HG02588 (cell line): ENCODE results near the gene INIP.
"Not testable (repeated sequence)": the region's sequence is repeated elsewhere in the genome, so short reads cannot be mapped to it uniquely, and the experiment has no call there.

Experiments
- ATAC-seq: cut with Tn5 transposase; IDR thresholded peaks from one replicate; pipeline ENCODE4 v1.9.1; 2021; ENCODE audit warnings: mild to moderate bottlenecking, moderate library complexity; ENCODE audit not compliant: unreplicated experiment

INIP gene

DNA sequence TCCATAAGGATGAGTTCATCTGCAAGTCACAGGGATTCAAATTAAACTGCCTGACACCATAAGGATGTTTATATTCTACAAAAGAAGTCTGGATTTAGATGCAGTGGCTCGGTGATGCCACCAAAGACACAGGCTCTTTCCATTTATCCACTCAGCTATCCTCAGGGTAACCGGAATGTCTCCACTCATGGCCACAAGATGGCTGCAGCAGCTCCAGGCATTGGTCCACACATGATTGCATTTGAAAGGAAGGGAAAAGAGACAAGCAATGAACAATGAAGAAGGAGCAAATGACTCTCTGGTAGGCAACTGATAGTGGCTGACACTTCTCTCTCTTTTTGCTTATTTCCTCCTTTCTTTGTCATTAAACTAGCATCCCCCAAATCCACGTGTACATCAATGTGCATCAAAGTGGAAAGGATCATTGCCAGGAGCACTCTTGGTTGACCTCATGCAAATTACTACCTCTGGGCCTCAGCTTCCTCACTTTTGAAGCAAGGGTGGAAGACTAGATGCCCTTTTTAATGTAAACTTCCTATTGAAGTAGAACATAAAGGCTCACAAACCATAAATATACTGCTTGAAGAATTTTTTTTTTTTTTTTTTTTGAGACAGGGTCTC is 25.4 kb upstream of the INIP start:
- no peak for ATAC-seq

DNA sequence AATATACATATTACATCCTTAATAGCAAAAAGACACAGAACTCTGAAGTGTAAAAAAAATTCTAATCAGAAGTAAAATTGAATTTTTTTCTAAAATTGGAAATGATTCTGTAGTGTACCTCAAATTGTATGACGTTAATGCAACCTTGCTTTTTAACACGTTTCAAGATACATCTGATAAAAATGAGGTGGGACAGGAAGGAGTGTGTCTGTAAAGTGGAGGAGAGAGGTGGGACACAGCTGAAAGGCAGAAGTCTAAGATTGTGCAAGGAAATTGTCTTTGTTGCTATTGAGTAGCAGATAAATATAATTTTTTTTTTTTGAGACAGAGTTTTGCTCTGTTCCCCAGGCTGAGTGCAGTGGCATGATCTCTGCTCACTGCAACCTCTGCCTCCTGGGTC is 17.0 kb upstream of the INIP start:
- ATAC-seq: no peak

DNA sequence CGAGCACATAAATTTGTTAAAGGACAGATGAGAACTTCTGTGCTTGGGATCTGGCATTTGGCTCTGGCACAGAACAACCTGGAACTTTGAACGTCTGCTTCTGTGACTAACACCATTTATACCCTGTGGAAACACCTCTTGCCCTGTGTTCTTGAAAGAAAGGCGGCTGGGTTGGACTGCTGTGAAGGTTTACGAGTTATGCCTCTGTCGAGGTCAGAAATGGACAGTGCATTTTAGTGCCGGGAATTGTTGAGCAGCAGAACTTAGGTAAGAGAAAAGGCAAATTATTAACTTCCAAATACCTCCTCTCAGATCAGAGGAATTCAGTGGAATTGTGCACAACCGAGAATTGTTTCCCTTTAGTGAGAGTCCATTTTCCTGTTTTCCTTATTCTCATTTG is 14.1 kb upstream of the INIP start:
- ATAC-seq: no peak

DNA sequence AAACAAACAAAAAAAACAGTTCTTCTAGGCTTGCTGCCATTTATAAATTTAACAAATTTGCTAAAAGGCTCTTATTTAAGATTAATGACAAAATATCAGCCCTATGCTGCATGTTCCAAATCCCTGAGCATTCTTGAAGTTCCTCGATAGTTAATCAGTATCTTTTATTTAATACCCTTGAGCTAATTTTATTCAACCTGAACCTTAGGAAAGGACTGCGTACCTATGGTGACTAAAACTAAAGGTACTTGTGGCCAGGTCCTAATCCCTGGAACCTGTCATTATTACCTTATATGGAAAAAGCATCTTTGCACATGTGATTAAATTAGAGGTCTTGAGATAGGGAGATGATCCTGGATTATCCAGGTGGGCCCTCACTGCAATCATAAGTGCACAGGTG is 10.5 kb upstream of the INIP start:
- no peak for ATAC-seq

DNA sequence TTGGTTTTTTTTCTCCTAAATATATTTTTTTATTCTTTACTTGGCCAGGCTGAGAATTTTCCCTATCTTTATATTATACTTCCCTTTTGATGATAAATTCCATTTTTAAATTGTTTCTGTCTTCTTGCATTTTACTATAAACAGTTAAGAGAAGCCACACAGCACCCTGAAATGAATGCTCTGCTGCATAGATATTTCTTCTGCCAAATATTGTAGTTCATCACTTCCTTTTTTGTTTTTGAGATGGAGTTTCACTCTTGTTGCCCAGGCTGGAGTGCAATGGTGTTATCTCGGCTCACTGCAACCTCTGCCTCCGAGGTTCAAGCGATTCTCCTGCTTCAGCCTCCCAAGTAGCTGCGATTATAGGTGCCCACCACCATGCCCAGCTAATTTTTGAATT is 8.5 kb upstream of the INIP start:
- ATAC-seq: no peak

DNA sequence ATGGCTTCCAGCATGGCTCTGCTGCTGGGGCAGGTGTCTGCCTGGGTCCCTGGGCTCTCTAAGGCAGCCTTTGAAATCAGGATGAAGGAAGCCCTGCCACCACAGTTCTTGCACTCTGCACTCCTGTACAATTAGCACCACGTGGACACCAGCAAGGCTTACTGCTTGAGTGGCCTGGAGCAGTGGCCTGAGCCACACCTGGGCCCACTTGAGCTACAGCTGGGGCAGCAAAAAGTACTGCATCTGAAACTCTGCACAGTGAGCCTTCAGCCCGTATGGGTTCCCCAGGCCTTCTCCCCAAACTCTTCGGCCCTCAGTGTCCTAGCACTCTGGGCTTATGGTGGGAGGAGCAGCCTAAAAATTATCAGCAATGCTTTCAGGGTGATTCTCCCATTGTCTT is 8.0 kb upstream of the INIP start:
- ATAC-seq: no peak

DNA sequence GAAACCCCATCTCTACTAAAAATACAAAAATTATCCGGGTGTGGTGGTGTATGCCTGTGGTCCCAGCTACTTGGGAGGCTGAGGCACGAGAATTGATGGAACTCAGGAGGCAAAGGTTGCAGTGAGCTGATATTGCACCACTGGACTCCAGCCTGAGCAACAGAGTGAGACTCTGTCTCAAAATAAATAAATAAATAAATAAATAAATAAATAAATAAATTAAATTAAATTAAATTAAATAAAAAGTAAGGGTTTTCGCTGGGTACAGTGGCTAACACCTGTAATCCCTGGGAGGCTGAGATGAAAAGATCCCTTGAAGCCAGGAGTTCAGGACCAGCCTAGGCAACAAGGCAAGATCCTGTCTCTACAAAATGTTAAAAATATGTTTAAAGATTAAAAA is 4.8 kb upstream of the INIP start:
- not testable (repeated sequence) for ATAC-seq

DNA sequence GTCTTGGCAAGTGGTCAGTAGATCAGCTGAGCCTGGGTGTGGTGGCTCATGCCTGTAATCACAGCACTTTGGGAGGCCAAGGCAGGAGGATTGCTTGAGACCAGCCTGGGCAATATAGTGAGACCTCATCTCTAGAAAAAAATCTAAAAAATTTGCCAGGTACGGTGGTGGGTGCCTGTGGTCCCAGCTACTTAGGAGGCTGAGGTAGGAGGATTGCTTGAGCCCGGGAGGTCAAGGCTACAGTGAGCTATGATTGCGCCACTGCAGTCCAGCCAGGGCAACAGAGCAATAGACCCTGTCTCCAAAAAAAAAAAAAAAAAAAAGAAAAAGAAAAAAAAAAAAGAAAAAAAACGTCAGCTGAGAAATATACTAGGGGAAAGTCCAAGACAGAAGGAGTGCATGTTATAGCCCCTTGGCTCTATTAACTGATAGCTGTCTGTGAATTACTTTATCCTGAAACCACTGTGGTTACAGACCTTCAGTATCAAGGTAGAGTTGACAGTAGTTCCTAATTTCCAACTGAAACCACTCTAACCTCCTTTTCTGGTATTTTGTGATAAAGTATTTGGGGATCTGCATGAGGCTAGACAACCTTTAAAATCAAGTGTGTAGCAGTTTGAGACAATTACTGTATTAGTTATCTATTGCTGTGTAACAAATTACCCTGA is 2.3 kb upstream of the INIP start:
- ATAC-seq: no peak

DNA sequence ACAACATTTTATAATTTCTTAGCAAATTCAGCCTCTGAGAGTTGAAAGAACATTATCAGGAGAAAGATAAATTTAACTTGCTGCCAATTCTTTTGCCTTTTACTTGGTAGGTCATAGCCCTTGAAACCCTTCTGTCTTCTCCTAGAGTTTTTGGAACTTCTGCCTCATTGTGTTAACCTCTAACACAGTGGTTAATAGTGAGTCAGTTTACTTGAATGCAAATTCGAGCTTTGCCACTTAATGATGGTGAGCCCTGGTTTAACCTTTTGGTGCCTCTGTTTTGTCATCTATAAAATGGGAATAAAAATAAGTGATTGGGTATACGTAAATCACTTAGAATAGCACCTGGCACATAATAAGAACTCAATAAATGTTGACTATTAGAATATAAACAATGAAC is 1.8 kb upstream of the INIP start:
- ATAC-seq: no peak

DNA sequence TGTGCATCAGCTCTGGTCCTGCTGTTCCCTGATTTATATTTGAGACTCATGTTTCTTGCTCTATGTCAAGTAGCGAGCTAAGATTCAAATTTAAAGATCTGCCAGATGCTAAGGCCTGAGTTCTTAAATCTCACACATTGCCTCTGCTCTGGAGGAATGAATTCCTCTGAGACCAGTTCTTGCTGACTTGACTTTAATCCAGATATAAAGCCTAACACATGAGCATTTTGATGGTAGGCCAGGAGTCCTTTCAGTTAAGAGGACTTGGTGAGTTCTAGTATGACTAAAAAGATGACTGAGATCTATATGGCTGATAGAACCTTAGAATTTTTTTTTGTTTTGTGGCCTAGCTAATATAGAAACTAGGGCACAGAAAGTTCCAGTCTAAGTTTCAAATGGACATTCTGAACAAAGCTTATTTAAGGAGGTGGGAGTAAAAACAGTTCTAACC is 1.3 kb upstream of the INIP start:
- ATAC-seq: no peak

DNA sequence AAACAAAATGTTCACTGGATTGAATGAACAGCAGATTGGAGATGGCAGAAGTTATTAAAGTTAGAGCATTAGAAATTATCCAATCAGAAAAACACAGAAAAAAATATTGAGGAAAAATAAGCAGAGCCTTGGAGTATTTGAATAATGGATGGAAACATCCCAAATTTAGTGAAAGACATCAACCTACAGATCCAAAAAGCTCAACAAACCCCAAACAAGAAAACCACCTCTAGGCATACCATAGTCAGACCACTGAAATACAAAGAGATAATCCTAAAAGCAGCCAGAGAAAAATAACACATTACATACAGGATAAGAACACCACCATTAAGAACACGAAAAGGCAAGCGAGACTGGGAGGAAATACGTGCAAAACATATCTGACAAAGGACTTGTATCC is 5.2 kb downstream of the INIP start:
- no peak for ATAC-seq

DNA sequence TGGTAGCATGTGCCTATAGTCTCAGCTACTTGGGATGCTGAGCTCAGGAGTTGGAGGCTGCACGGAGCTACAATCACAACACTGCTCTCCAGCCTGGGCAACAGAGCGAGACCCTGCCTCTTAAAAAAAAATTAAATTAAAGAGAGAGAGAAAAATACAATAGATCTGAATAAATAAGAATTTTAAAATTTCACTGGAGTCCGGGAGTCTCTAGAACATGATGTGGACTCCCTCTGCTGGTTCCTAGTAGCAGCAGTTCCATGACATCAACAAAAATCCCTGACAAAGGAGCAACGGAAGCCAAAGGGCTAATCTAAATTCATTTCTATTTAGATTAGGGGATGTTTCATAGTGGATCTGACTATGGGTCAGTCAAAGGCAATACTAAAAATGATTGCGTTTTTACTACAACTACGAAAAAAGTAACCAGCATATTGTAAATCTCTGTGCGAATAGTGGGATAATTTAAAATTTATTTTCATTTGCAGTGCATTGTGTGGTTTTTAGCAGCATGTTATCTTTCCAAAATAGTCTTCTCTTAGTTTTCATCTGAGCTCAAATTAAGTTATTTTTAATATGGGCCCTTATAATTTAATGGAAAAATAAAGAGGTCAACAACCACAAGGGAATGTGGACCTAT is 6.7 kb downstream of the INIP start:
- ATAC-seq: no peak

DNA sequence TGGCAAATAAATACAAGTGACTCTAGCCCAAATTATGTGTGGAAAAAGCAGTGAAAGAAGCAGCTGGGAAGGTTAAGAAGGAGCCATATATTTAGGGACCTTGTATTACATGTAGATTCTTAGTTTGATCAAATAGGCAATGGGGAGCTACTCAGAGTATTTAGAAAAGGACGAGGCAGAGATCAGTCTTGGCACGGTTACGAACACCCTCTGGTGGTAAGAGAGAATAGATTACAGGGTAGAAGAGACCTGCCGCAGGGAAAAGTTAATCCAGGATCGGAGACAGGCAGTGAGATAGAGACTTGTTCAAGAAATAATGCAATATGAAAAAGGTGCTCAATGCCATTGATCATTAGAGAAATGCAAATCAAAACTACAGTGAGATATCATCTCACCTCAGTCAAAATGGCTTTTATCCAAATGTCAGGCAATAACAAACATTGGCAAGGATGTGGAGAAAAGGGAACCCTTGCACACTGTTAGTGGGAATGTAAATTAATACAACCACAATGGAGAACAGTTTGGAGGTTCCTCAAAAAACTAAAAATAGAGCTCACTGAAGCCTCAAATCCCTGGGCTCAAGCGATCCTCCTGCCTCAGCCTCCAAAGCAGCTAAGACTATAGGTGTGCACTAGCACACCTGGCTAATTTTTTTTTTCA is 12.0 kb downstream of the INIP start:
- no peak for ATAC-seq

DNA sequence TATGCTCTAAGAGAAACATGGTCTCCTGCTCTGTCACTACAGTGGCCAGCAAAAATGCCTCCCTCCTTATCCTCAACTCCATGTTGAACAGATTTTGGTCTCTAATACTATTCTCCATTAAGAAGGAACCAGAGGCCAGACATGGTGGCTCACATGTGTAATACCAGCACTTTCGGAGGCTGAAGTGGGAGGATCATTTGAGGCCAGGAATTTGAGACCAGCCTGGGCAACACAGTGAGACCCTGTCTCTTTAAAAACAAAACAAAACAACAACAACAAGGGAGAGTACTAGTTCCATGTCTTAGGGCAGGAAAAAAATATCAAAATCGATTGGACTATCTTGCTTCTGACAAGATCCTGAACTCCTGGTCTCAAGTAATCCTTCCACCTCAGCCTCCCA is 14.6 kb downstream of the INIP start:
- ATAC-seq: no peak

DNA sequence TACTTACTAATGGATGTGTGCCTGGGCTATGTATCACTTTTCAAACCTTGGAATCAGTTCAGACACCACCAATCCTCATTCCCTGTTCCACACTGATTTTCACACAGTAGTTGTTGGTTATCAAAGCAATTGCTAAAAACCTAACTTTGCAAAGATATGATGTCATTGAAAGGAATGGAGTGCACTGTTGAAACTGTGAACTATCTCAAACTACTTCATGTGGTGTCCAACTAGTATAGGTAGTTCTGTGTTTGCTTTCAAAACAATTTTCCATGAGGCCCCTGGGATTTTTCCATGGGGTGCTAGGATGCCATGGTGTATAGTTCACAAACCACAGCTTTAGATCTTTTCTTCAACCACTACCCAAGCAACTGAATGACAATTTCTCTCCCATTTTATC is 17.8 kb downstream of the INIP start:
- ATAC-seq: no peak

DNA sequence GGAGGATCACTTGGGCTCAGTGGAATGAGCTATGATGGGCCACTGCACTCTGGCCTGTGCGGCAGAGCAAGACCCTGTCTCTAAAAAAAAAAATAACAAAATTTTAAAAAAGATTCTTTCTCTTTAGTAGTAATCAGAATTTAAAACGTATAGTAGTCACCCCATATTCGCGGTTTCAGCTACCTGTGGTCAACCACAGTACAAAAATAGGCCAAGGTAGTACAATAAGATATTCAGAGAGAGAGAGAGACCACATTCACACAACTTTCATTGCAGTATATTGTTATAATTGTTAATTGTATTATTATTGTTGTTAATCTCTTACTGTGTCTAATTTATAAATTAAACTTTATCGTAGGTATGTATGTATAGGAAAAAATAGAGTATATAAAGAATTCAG is 18.7 kb downstream of the INIP start:
- ATAC-seq: no peak

DNA sequence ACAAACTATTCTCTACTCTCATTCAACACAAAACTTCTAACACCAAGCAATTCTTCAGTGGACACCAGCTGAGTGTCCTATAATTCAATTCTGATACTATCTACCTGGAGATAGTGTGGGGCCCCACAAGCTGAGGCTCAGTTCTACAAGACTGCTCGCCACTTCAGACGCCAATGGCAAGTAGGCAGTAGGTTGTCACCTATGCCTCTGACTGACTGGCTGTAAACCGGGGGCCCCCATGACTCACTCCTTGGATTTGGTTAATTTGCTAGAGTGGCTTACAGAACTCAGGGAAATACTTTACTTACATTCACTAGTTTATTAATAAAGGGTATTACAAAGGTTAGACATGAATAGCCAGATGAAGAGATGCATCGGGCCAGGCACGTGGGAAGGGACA is 21.5 kb downstream of the INIP start:
- ATAC-seq: no peak

DNA sequence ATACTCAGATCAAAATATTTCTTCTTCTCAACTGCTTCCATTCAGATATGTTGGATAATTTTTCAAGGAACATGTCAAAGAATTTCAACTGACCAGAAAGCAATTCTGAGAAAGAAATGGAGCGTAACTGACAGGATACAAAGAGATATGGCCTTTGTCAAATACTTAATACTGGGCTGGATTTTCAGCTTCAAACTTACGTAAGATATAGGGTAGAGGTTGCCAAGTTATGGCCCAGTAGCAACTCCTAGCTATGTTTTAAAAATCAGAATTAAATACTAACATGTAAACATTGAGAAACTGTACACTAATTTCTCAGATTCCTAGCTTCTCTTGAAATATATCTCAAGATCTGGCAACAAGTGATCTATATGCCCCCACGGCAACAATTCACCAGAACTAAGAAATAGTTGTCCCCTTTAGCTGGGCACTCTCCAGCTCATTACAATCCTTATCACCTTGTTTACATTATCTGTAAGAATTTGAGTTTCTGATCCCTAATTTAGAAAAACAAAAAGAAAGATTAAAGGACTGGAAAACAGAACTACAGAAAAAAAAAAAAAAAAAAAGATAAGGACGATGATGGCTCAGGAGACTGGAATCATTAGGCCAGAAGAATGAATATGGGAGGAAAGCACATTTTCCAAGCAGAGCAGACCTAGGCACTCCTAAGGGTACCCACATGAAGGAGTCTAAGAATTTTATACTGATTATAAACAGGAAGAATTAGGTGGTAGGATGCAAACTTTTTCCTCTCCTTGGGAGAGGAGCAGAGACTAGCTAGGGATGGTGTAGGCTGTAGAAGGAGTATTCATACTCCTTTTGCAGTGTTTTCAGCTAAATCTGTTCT is 23.0 kb downstream of the INIP start:
- no peak for ATAC-seq

DNA sequence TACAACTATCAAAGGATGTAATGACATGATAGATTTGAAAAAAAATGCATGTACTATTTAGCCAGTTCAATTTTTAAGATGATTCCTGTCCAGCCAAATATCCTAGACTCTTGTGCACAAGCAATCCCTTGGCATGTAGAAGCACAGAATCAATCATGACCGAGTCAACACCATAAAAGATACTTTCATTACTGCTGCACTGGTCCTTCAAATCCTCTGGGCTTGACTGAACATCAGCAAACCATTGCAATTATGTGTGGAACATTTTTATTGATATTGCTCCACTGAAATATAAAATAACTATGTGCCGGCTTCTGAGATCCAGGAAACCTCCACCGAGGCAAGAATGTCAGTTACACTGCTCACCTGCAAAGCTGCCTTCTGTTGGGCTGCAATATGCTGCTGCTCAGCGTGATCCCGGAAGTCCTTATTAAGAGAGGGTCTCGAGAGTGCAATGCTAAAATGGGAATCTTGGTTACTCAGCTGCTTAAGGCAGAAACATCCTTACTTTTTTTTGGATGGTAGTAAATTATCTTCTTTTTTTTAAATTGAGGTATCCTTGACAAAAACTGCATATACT is 28.7 kb downstream of the INIP start:
- no peak for ATAC-seq

DNA sequence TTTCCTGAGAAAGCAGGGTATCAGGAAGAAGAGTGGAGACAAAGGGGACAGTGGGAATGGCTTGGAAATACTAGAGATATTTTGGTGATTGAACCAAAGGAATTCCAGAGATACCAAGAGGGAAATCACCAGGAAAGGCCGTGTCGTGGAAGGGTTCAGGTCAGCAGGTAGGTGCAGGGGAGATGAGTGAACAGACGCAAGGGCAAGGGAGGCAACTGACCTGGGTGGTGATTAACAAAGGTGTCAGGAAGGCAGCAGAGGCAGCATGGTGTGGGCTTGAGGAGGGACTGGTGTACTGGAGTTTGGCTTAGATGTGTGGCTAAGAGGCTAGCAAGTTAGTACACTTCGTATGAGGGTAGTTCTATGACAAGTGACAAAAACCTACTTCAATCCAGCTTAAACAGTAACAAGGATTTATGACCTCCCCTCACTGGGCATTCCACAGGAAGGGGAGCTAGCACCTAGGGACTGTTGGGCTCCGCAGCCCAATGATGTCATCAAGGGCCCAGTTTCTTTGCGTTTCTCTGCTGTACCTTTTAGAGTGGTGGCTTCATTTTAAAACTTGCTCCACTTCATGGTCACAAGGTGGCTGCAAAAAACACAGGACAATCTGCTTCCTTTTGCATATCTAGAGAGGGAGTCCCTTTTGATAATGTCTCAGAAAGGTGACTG is 37.0 kb downstream of the INIP start:
- no peak for ATAC-seq
